Nephron progenitor cell (in vitro differentiated cells): ENCODE data around the gene NINJ2.

ENCODE experiments used
- DNase-seq: peaks from one replicate; pipeline ENCODE4 v3.0.0; 2021
- H3K27ac Mint-ChIP-seq: 2 replicates; pipeline ENCODE4 v1.8.0; 2021; ENCODE audit warnings: mild to moderate bottlenecking, moderate library complexity, mixed read lengths
- H3K27me3 Mint-ChIP-seq: 2 replicates; pipeline ENCODE4 v1.8.0; 2021; ENCODE audit warnings: mild to moderate bottlenecking, low read depth, mixed read lengths; ENCODE audit not compliant: poor library complexity
- H3K36me3 Mint-ChIP-seq: 2 replicates; pipeline ENCODE4 v1.8.0; 2021; ENCODE audit warnings: low read depth, mixed read lengths
- H3K4me1 Mint-ChIP-seq: 2 replicates; pipeline ENCODE4 v1.8.0; 2021; ENCODE audit warnings: mixed read lengths
- H3K4me3 Mint-ChIP-seq: 2 replicates; pipeline ENCODE4 v1.8.0; 2021; ENCODE audit warnings: mild to moderate bottlenecking, moderate library complexity, mixed read lengths
- H3K9me3 Mint-ChIP-seq: 2 replicates; pipeline ENCODE4 v1.8.0; 2021; ENCODE audit warnings: mild to moderate bottlenecking, moderate library complexity, mixed read lengths
- CTCF ChIP-seq: fragments of 200-600 bp; sonication (generic); IDR thresholded peaks from 2 replicates; pipeline ENCODE4 v1.5.0; 2021; ENCODE audit warnings: antibody characterized with exemption

NINJ2 gene

GRCh38 chr12:575129-575502, 88.1 kb downstream of the NINJ2 start:
- TF ChIP-seq CTCF = no peak
- peaks cover 63% of the 10 kb centered on the region for H3K4me1 Mint-ChIP-seq
- peaks cover 4% of the 10 kb centered on the region for H3K27me3 Mint-ChIP-seq
- no peaks in the 10 kb centered on the region for H3K36me3 Mint-ChIP-seq
- no peak overlapping the region for H3K4me3 Mint-ChIP-seq
- peaks cover 10% of the 10 kb centered on the region for H3K9me3 Mint-ChIP-seq
- no peak for DNase-seq
- no peak overlapping the region for H3K27ac Mint-ChIP-seq

GRCh38 chr12:574475-575128, 88.6 kb downstream of the NINJ2 start:
- Mint-ChIP-seq H3K4me1 (peaks cover 61% of the 10 kb centered on the region), H3K27me3 (peaks cover 4% of the 10 kb centered on the region), H3K36me3 (no peaks in the 10 kb centered on the region), H3K9me3 (peaks cover 10% of the 10 kb centered on the region), H3K4me3 (no peak overlapping the region), H3K27ac (no peak overlapping the region)
- DNase-seq = no peak
- no peak for TF ChIP-seq CTCF

- H3K9me3 Mint-ChIP-seq = peaks cover 10% of the 10 kb centered on the region
- H3K4me1 Mint-ChIP-seq = peaks cover 51% of the 10 kb centered on the region
- no peak overlapping the region for H3K4me3 Mint-ChIP-seq
- H3K36me3 Mint-ChIP-seq = no peaks in the 10 kb centered on the region
- TF ChIP-seq CTCF = no peak
- peaks cover 8% of the 10 kb centered on the region for H3K27me3 Mint-ChIP-seq
- DNase-seq = no peak
- H3K27ac Mint-ChIP-seq = no peak overlapping the region
Measured at GRCh38 chr12:573232-573631, 90.0 kb downstream of the NINJ2 start.

- no peak for DNase-seq
- no peak overlapping the region for H3K27ac Mint-ChIP-seq
- H3K4me1 Mint-ChIP-seq = peaks cover 43% of the 10 kb centered on the region
- no peak for TF ChIP-seq CTCF
- peaks cover 10% of the 10 kb centered on the region for H3K9me3 Mint-ChIP-seq
- peaks cover 8% of the 10 kb centered on the region for H3K27me3 Mint-ChIP-seq
- no peaks in the 10 kb centered on the region for H3K36me3 Mint-ChIP-seq
- H3K4me3 Mint-ChIP-seq = no peak overlapping the region
Measured at GRCh38 chr12:572532-572899, 90.7 kb downstream of the NINJ2 start.

- Mint-ChIP-seq H3K9me3 (peaks cover 10% of the 10 kb centered on the region), H3K36me3 (no peaks in the 10 kb centered on the region), H3K27me3 (peaks cover 8% of the 10 kb centered on the region), H3K4me1 (peaks cover 43% of the 10 kb centered on the region), H3K4me3 (peak overlapping the region; percentile 70), H3K27ac (peak overlapping the region; percentile 16)
- no peak for DNase-seq
- TF ChIP-seq CTCF = no peak
Measured at GRCh38 chr12:571795-572531, 91.3 kb downstream of the NINJ2 start.
